ENCODE measurements around the gene RBM10.
A peak's percentile ranks its signal among the peaks of the same experiment; 100 is the strongest.

The RBM10 gene

GRCh38 chrX:47197526-47197925 lies 52.5 kb downstream of the RBM10 start:
- no peak for DNase-seq (ENCODE audit: low spot score)

GRCh38 chrX:47198026-47198686 lies 53.1 kb downstream of the RBM10 start:
- DNase-seq (ENCODE audit: low spot score) = no peak

- DNase-seq (ENCODE audit: low spot score) = no peak
Measured at GRCh38 chrX:47198687-47199080, 53.7 kb downstream of the RBM10 start.

- no peak for DNase-seq (ENCODE audit: low spot score)
Measured at GRCh38 chrX:47199286-47199685, 54.3 kb downstream of the RBM10 start.

GRCh38 chrX:47200385-47201150 lies 55.5 kb downstream of the RBM10 start:
- no peak for DNase-seq (ENCODE audit: low spot score)

- DNase-seq (ENCODE audit: low spot score) = no peak
Measured at GRCh38 chrX:47201345-47201944, 56.4 kb downstream of the RBM10 start.

- DNase-seq (ENCODE audit: low spot score) = no peak
Measured at GRCh38 chrX:47202316-47202715, 57.3 kb downstream of the RBM10 start.

- no peak for DNase-seq (ENCODE audit: low spot score)
Measured at GRCh38 chrX:47202877-47203276, 57.9 kb downstream of the RBM10 start.

- no peak for DNase-seq (ENCODE audit: low spot score)
Measured at GRCh38 chrX:47204970-47205369, 59.9 kb downstream of the RBM10 start.

- DNase-seq (ENCODE audit: low spot score) = no peak
Measured at GRCh38 chrX:47206316-47206715, 61.3 kb downstream of the RBM10 start.

GRCh38 chrX:47208108-47208507 lies 63.1 kb downstream of the RBM10 start:
- no peak for DNase-seq (ENCODE audit: low spot score)

GRCh38 chrX:47209508-47210238 lies 64.7 kb downstream of the RBM10 start:
- no peak for DNase-seq (ENCODE audit: low spot score)

GRCh38 chrX:47210661-47211425 lies 65.8 kb downstream of the RBM10 start:
- DNase-seq (ENCODE audit: low spot score) = no peak

- DNase-seq (ENCODE audit: low spot score) = no peak
Measured at GRCh38 chrX:47212381-47213293, 67.6 kb downstream of the RBM10 start.

- DNase-seq (ENCODE audit: low spot score) = no peak
Measured at GRCh38 chrX:47214435-47215077, 69.5 kb downstream of the RBM10 start.

- no peak for DNase-seq (ENCODE audit: low spot score)
Measured at GRCh38 chrX:47215291-47215900, 70.4 kb downstream of the RBM10 start.

GRCh38 chrX:47216393-47216925 lies 71.4 kb downstream of the RBM10 start:
- no peak for DNase-seq (ENCODE audit: low spot score)

- DNase-seq (ENCODE audit: low spot score) = peak; percentile 11
Measured at GRCh38 chrX:47217121-47217851, 72.3 kb downstream of the RBM10 start.

GRCh38 chrX:47217852-47218279 lies 72.8 kb downstream of the RBM10 start:
- DNase-seq (ENCODE audit: low spot score) = peak; percentile 97

Data from putamen (tissue), 1 donor.